Cardiac fibroblast (primary cell): ENCODE measurements around the gene NT5DC3.

Source experiments
- DNase-seq, 2 donors: peaks; one replicate each; pipeline versions ENCODE4 v3.0.0 to v3.0.0-alpha.2; 2010; ENCODE audit warnings: low read depth in 2 of 2
- H3K4me3 ChIP-seq, 2 donors: replicated peaks in 1 of 2; 1 replicate in 1 of 2; 2 replicates in 1 of 2; pipeline ENCODE4 v1.5.1; 2011; ENCODE audit warnings: low read depth in 2 of 2, low read length in 2 of 2, mild to moderate bottlenecking in 2 of 2, moderate library complexity in 1 of 2
- TF ChIP-seq, protein P1 (sequence below): IDR thresholded peaks from one replicate; pipeline ENCODE4 v1.5.1; 2011; ENCODE audit warnings: low read depth, mild to moderate bottlenecking, low read length, inconsistent platforms

The NT5DC3 gene

GRCh38 chr12:103768467-103769123 is 72.4 kb downstream of the NT5DC3 start:
- TF ChIP-seq, protein P1, sequence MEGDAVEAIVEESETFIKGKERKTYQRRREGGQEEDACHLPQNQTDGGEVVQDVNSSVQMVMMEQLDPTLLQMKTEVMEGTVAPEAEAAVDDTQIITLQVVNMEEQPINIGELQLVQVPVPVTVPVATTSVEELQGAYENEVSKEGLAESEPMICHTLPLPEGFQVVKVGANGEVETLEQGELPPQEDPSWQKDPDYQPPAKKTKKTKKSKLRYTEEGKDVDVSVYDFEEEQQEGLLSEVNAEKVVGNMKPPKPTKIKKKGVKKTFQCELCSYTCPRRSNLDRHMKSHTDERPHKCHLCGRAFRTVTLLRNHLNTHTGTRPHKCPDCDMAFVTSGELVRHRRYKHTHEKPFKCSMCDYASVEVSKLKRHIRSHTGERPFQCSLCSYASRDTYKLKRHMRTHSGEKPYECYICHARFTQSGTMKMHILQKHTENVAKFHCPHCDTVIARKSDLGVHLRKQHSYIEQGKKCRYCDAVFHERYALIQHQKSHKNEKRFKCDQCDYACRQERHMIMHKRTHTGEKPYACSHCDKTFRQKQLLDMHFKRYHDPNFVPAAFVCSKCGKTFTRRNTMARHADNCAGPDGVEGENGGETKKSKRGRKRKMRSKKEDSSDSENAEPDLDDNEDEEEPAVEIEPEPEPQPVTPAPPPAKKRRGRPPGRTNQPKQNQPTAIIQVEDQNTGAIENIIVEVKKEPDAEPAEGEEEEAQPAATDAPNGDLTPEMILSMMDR, result no peak
- H3K4me3 ChIP-seq, result no peak overlapping the region
- no peak for DNase-seq

DNA sequence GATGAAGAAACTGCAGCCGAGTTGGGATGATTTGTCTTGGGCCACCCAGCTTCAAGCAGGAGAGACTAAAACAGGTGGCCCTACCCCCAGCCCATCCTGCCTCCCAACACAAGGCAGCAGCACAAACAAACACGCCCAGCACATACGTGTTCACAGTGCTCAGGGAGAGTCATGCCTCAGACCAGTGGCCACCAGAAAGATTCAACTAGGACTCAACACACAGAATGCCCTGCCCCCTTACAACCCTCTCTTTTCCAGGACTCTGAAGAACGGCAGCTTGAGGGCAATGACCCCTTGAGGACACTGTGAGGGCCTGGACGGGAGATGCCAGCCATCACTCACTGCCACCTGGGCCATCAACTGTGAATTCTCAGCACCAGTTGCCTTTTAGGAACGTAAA is 75.0 kb downstream of the NT5DC3 start:
- DNase-seq, result no peak
- TF ChIP-seq, protein P1, result no peak
- H3K4me3 ChIP-seq, result no peak overlapping the region

DNA sequence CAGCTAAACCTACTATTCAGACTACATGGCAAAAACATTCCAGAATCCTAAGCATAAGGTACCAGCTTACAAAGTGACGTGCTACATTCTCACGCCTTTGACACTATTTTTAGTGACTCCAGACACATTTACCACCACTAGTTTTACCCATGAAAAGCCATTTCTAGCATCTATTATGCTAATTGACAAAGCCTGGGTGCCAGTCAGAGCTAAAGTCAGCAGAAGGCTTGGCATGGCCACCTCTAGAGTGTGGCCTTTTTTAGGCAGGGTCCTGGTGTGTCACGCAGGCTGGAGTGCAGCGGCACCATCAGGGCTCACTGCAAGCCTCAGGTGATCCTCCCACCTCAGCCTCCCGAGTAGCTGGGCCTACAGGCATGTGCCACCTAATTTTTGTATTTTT is 75.7 kb downstream of the NT5DC3 start:
- TF ChIP-seq, protein P1, result no peak

GRCh38 chr12:103762473-103762872 is 78.6 kb downstream of the NT5DC3 start:
- H3K4me3 ChIP-seq, result no peak overlapping the region
- TF ChIP-seq, protein P1, result no peak
- no peak for DNase-seq

More for the DNA sequence above, 75.7 kb downstream of the NT5DC3 start:
- DNase-seq, result no peak
- no peak overlapping the region for H3K4me3 ChIP-seq

DNA sequence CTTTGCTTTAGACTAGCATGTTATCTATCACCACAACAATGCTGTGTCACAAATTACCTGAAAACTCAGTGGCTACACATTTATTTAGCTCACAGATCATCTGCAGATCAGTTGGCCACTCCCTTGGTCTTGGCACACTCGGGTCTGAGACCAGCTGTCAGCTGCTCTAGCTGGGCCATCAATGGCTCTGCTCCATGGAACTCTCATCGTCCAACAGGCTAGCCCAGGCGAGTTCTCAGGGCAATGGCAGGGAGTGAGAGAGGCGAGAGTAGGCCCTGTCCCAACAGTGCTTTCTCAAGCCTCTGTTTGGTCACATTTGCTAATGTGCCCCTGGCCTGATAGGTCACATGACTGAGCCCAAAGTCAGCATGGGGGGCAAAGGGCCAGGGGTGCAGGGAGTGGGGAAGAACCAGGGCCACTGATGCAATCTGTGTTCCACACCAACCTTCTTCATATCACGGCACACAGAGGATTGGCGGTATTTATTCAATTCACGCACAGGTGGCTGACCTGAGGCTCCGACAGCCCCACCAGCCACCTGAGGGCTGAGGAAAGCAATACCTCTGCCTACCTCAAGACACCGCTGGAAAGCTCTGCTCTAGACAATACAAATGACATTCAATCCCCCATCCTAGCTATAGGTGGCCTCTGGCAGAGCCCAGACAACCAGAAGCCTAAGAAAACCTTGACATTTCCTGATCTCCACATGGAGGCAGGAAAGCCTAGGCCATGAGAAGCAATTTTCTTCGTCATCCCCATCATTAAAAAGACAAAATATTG is 82.5 kb downstream of the NT5DC3 start:
- no peak for DNase-seq
- no peak overlapping the region for H3K4me3 ChIP-seq
- TF ChIP-seq, protein P1, result no peak

GRCh38 chr12:103757248-103757647 is 83.8 kb downstream of the NT5DC3 start:
- H3K4me3 ChIP-seq, result no peak overlapping the region
- no peak for DNase-seq
- TF ChIP-seq, protein P1, result no peak
